Measurements from ENCODE around the gene PPP1R3C.

GRCh38 chr10:91589015-91589657 is 43.7 kb downstream of the PPP1R3C start:
- TF ChIP-seq CTCF (IDR thresholded peaks at IDR 0.05): no peak
- TF ChIP-seq POLR2A (IDR thresholded peaks at IDR 0.05): no peak

Data from lower leg skin (tissue), 3 donors.